GM21529 (cell line): ENCODE measurements around the gene LBHD1.
"Not testable (repeated sequence)": the region's sequence is repeated elsewhere in the genome, so short reads cannot be mapped to it uniquely, and the experiment has no call there.

ENCODE experiments used
- ATAC-seq: cut with Tn5 transposase; IDR thresholded peaks from one replicate; pipeline ENCODE4 v1.9.1; 2021; ENCODE audit not compliant: unreplicated experiment

Gene LBHD1

GRCh38 chr11:62621567-62622470, 50.2 kb downstream of the LBHD1 start, which contains the start of gene B3GAT3:
Gene B3GAT3 (minus strand): TSS chr11:62621986. CDS start chr11:62621947, 39 bp downstream.
- peak; percentile 91 for ATAC-seq

DNA sequence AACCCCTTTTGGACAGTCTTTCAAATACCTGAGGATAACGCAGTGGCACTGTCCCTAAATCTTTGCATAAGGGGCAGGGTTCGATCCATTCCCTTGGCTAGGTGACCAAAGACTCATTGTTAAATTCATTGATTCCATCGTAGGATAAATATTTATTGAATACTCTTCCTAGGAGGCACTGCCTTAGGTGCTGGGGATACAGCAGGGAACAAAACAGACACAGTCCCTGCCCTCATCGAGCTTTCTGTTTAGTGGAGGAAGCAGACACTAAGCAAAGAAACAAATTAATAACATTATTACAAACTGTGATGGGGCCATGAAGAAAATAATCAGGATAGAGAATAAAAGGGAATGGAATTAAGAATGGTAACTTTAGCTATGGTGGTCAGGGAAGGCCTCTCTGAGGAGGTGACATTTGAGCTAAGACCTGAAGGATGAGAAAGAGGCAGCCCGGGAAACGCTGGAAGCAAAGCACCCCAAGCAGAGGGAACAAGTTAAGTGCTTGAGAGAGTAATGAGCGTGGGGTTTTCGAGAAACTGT, 51.0 kb downstream of the LBHD1 start:
- no peak for ATAC-seq

DNA sequence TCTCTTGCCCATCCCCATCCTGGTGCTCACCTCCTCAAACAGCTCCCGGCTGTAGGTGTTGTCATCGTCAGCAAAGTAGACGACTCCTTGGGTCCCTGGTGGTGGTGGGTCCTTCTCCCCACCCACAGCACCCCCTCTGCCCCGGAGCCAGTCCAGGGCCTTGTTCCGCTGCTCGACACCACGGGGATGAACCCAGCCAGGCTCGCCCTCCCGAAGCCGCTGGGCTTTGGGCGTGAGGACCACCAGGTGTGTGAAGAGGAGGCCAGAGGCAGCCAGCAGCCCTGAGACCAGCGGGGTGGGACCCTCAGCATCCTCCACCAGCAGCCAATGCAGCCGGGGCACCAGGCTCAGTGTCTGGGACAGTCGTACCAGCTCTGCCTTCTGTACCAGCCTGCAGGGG, 55.1 kb downstream of the LBHD1 start:
- not testable (repeated sequence) for ATAC-seq

- ATAC-seq = no peak
These were observed 56.5 kb downstream of the LBHD1 start for GRCh38 chr11:62615521-62615920.

- ATAC-seq = no peak
These were observed 57.8 kb downstream of the LBHD1 start for GRCh38 chr11:62614275-62614674.

GRCh38 chr11:62613291-62613778, 58.7 kb downstream of the LBHD1 start:
- ATAC-seq = no peak
